Measurements from ENCODE around the gene FAM184B.

DNA sequence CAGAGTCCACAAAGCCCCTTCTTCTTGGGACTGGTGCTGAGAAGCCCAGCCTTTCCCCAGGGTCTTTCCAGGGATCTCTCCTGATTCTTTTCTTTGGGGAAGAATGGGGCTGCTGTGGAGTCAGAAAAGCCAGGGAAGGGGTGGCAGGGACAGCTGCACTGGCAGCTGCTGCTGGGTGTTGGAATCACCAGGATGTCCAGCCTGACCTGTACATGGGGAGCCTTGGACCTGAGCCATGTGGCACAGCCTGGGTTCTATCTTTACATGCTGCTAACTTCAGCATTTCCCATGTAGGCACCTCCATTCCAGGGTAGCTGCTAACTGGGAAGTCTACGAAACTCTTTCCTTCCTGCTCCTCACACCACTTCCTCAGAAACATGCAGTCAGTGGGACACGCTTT, 131.0 kb downstream of the FAM184B start:
- TF ChIP-seq EZH2 (IDR thresholded peaks at IDR 0.05; ENCODE audit: borderline replicate concordance), result no peak
- TF ChIP-seq, protein P1, sequence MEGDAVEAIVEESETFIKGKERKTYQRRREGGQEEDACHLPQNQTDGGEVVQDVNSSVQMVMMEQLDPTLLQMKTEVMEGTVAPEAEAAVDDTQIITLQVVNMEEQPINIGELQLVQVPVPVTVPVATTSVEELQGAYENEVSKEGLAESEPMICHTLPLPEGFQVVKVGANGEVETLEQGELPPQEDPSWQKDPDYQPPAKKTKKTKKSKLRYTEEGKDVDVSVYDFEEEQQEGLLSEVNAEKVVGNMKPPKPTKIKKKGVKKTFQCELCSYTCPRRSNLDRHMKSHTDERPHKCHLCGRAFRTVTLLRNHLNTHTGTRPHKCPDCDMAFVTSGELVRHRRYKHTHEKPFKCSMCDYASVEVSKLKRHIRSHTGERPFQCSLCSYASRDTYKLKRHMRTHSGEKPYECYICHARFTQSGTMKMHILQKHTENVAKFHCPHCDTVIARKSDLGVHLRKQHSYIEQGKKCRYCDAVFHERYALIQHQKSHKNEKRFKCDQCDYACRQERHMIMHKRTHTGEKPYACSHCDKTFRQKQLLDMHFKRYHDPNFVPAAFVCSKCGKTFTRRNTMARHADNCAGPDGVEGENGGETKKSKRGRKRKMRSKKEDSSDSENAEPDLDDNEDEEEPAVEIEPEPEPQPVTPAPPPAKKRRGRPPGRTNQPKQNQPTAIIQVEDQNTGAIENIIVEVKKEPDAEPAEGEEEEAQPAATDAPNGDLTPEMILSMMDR (IDR thresholded peaks at IDR 0.05; ENCODE audit: poor library complexity), result no peak
- no peak for TF ChIP-seq EZH2phosphoT487 (IDR thresholded peaks at IDR 0.05; ENCODE audit: low read depth, severe bottlenecking, unreplicated experiment)
